Astrocyte of the spinal cord (primary cell): ENCODE measurements around the gene KRTAP5-6.

Experiments
- DNase-seq: peaks from one replicate; pipeline ENCODE4 v3.0.0; 2011; ENCODE audit warnings: low read depth, low spot score
- H3K4me3 ChIP-seq: 2 replicates; pipeline ENCODE4 v1.5.1; 2011; ENCODE audit warnings: low read depth, mild to moderate bottlenecking, low read length, moderate library complexity
- in situ Hi-C: cut with HindIII; loops from 2 replicates; pipeline ENCODE4 v1.10.0; 2017; ENCODE audit warnings: low sequenced_read_pairs
- TF ChIP-seq, protein P1 (sequence below): IDR thresholded peaks from 2 replicates; pipeline ENCODE4 v1.5.1; 2012; ENCODE audit warnings: low read depth, mild to moderate bottlenecking, low read length, inconsistent platforms

The KRTAP5-6 gene

GRCh38 chr11:1739576-1739975 lies 42.6 kb downstream of the KRTAP5-6 start:
- TF ChIP-seq, protein P1, sequence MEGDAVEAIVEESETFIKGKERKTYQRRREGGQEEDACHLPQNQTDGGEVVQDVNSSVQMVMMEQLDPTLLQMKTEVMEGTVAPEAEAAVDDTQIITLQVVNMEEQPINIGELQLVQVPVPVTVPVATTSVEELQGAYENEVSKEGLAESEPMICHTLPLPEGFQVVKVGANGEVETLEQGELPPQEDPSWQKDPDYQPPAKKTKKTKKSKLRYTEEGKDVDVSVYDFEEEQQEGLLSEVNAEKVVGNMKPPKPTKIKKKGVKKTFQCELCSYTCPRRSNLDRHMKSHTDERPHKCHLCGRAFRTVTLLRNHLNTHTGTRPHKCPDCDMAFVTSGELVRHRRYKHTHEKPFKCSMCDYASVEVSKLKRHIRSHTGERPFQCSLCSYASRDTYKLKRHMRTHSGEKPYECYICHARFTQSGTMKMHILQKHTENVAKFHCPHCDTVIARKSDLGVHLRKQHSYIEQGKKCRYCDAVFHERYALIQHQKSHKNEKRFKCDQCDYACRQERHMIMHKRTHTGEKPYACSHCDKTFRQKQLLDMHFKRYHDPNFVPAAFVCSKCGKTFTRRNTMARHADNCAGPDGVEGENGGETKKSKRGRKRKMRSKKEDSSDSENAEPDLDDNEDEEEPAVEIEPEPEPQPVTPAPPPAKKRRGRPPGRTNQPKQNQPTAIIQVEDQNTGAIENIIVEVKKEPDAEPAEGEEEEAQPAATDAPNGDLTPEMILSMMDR: no peak
- no peak for DNase-seq
- in situ Hi-C loops: no loop called here
- H3K4me3 ChIP-seq: no peak overlapping the region

DNA sequence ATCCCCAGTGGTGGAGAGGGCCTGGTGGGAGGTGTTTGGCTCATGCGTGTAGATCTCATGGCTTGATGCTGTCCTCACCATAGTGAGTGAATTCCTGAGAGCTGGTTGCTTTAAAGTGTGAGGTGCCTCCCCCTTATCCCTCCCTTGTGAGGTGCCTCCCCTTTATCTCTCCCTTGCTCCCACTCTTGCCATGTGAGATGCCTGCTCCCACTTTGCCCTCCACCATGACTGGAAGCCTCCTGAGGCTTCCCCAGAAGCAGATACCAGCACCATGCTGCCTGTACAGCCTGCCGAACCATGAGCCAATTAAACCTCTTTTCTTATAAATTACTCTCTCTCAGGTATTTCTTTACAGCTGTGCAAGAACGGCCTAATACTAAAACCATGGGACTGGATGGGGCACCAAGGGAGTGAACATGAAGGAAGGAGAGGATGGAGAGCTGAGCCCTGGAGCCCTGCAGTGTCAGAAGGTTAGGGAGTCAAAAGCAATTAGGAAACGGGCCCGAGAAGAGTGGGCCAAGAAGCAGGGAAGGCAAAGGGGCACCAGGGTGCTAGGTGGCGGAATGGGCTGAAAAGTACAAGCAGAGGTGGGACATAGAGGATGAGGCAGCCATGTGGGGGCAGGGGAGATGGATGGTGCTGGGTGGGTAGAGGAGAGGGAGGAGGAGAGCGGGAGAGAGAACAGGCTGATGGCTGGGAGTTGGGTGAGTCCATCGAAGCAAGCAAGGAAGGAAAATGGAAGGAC lies 44.0 kb downstream of the KRTAP5-6 start:
- no peak for DNase-seq
- in situ Hi-C loops: no loop called here
- TF ChIP-seq, protein P1: no peak

DNA sequence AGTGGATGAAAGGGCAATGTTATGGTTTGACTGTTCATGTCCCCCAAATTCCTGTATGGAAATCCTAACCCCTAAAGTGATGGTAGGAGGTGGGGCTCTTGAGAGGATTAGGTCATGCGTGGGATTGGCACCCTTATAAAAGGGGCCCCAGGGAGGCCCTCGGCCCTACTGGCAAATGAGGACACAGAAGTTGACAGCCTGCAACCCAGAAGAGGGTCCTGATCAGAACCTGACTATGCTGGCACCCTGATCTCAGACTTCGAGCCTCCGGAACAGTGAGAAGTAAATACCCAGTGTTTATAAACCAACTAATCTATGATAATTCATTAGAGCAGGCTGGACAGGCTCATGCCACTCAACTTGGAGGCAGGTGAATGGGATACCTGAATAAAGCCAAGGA lies 44.7 kb downstream of the KRTAP5-6 start:
- no peak overlapping the region for H3K4me3 ChIP-seq
- TF ChIP-seq, protein P1: no peak
- no peak for DNase-seq
- in situ Hi-C loops: no loop called here

More for the DNA sequence above, 44.0 kb downstream of the KRTAP5-6 start:
- H3K4me3 ChIP-seq: no peak overlapping the region

DNA sequence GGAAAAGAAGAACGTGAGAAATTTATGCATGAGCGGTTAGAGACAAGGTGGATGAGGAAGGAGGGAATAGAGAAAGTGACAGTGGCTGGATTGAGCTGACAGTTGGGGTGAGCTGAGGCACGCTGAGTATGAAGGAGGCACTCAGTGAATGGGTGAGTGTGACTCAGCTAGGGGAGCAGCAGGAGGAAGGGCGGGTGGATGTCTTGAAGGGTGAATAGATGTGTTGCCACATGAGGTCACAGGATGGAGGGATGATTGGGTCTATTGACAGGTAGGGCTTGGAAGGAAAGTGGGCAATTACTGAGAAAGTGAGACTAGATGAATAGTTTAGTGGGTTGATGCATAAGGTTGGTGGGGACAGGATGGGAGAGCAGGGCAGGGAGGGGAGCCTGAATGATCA lies 45.4 kb downstream of the KRTAP5-6 start:
- TF ChIP-seq, protein P1: no peak
- DNase-seq: no peak
- H3K4me3 ChIP-seq: no peak overlapping the region
- in situ Hi-C loops: no loop called here

DNA sequence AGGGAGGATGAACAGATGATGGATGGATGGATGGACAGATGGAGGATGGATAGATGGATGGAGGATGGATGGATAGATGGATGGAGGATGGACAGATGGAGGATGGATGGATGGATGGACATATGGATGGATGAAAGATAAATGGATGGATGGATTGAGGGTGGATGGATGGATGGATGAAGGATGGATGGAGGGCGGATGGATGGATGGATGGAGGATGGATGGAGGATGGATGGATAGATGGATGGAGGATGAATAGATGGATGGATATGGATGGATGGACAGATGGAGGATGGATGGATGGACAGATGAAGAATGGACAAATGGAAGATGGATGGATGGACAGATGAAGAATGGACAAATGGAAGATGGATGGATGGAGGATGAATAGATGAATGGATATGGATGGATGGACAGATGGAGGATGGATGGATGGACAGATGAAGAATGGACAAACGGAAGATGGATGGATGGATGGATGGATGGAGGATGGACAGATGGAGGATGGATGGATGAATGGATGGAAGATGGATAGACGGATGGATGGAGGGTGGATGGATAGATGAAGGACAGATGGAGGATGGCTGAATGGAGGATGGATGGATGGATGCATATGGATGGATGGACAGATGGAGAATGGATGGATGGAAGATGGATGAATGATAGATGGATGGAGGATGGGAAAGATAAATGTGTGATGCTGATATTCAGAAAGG lies 46.0 kb downstream of the KRTAP5-6 start:
- TF ChIP-seq, protein P1: no peak
- DNase-seq: no peak
- no peak overlapping the region for H3K4me3 ChIP-seq
- in situ Hi-C loops: no loop called here

- DNase-seq: no peak
- TF ChIP-seq, protein P1: no peak
- in situ Hi-C loops: no loop called here
- no peak overlapping the region for H3K4me3 ChIP-seq
Observed at GRCh38 chr11:1743585-1744136, 46.7 kb downstream of the KRTAP5-6 start.
